Gastroesophageal sphincter (tissue), 4 donors: Measurements from ENCODE around the gene WDR6. TPM values are rescaled to one million over a fixed set of nuclear protein-coding genes. Genes with fewer than 3 reads are reported as not detected.

Experiments used
- ATAC-seq: fragments of 150-250 bp; one replicate; pipeline ENCODE4 v1.9.1; 2016; ENCODE audit warnings: mild to moderate bottlenecking, moderate library complexity
- H3K27ac ChIP-seq, 4 donors: fragments of 200-600 bp; sonication (generic) in 3 of 4; 1 replicate in 3 of 4; 2 replicates in 1 of 4; pipeline ENCODE4 v1.5.1; 2016 to 2019
- H3K27me3 ChIP-seq: fragments of 200-600 bp; sonication (generic); one replicate; pipeline ENCODE4 v1.5.1; 2019
- H3K36me3 ChIP-seq, 2 donors: fragments of 200-600 bp; sonication (generic); one replicate each; pipeline ENCODE4 v1.5.1; 2019; ENCODE audit warnings: control low read depth in 1 of 2
- H3K4me1 ChIP-seq, 3 donors: fragments of 200-600 bp; sonication (generic); 1 replicate in 2 of 3; 2 replicates in 1 of 3; pipeline ENCODE4 v1.5.1; 2016 to 2019; ENCODE audit warnings: control low read depth in 2 of 3
- H3K4me3 ChIP-seq, 2 donors: fragments of 200-600 bp; sonication (generic); one replicate each; pipeline ENCODE4 v1.5.1; 2019; ENCODE audit warnings: mild to moderate bottlenecking in 1 of 2, moderate library complexity in 1 of 2
- H3K9me3 ChIP-seq, 3 donors: fragments of 200-600 bp; sonication (generic); one replicate each; pipeline ENCODE4 v1.5.1; 2017 to 2019; ENCODE audit warnings: control low read depth in 2 of 3
- EP300 ChIP-seq: sonication (generic); formaldehyde crosslinking; IDR thresholded peaks from one replicate; pipeline ENCODE4 v1.6.1; 2017; ENCODE audit warnings: antibody characterized with exemption, mild to moderate bottlenecking
- POLR2A ChIP-seq, 2 donors: fragments of 450-650 bp; IDR thresholded peaks; one replicate each; pipeline ENCODE4 v1.6.1; 2017; ENCODE audit warnings: antibody characterized with exemption in 2 of 2, mild to moderate bottlenecking in 2 of 2, moderate library complexity in 1 of 2
- POLR2AphosphoS5 ChIP-seq: sonication (generic); formaldehyde crosslinking; IDR thresholded peaks from one replicate; pipeline ENCODE4 v1.6.1; 2017; ENCODE audit warnings: antibody characterized with exemption
- WGBS, 2 donors: methylation state at CpG; one replicate each; pipeline ENCODE4 v1.1.5; 2018; ENCODE audit warnings: low coverage in 1 of 2; 5-methylcytosine and 5-hydroxymethylcytosine counted together
- total RNA-seq, 4 donors: library from RNA; depleted of rRNA; stranded (reverse); fragments of >200 nt; gene quantifications; one replicate each; pipeline ENCODE4 v1.1.0, GENCODE V29; 2016
- TF ChIP-seq, protein P1 (sequence below), 4 experiments: fragments of 200-600 bp in 2 of 4; fragments of 450-650 bp in 2 of 4; sonication (generic) in 1 of 4; IDR thresholded peaks; one replicate each; pipeline ENCODE4 v1.5.1; 2017 to 2019; ENCODE audit warnings: antibody characterized with exemption in 4 of 4, mild to moderate bottlenecking in 2 of 4, moderate library complexity in 2 of 4

WDR6 gene
- total RNA-seq, 4 donors from 2014 or later, result 61.5 to 110 (median 99.0) TPM

DNA sequence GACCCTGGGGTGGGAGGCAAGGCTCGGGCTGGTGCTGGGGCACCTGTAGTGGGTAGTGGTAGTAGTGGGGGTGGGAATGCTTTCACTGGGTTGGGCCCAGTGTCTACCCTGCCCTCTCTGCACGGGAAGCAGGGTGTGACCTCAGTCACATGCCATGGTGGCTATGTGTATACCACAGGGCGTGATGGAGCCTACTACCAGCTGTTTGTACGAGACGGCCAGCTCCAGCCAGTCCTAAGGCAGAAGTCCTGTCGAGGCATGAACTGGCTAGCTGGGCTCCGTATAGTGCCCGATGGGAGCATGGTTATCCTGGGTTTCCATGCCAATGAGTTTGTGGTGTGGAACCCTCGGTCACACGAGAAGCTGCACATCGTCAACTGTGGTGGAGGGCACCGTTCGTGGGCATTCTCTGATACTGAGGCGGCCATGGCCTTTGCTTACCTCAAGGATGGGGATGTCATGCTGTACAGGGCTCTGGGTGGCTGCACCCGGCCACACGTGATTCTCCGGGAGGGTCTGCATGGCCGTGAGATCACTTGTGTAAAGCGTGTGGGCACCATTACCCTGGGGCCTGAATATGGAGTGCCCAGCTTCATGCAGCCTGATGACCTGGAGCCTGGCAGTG is 6.0 kb downstream of the WDR6 start:
- Histone ChIP-seq H3K9me3 (no peaks in the 10 kb centered on the region), H3K27me3 (no peaks in the 10 kb centered on the region), H3K27ac (peak overlapping the region in 1 of 4 donors; percentile 10), H3K4me1 (peaks cover 0 to 67% (median 14%) of the 10 kb centered on the region in 3 donors), H3K36me3 (peaks cover 0 to 67% of the 10 kb centered on the region in 2 donors), H3K4me3 (no peak overlapping the region)
- TF ChIP-seq POLR2AphosphoS5 (no peak), POLR2A (IDR thresholded peaks at IDR 0.05) (no peak), EP300 (no peak)
- TF ChIP-seq, protein P1, sequence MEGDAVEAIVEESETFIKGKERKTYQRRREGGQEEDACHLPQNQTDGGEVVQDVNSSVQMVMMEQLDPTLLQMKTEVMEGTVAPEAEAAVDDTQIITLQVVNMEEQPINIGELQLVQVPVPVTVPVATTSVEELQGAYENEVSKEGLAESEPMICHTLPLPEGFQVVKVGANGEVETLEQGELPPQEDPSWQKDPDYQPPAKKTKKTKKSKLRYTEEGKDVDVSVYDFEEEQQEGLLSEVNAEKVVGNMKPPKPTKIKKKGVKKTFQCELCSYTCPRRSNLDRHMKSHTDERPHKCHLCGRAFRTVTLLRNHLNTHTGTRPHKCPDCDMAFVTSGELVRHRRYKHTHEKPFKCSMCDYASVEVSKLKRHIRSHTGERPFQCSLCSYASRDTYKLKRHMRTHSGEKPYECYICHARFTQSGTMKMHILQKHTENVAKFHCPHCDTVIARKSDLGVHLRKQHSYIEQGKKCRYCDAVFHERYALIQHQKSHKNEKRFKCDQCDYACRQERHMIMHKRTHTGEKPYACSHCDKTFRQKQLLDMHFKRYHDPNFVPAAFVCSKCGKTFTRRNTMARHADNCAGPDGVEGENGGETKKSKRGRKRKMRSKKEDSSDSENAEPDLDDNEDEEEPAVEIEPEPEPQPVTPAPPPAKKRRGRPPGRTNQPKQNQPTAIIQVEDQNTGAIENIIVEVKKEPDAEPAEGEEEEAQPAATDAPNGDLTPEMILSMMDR (IDR thresholded peaks at IDR 0.05), result no peak
- 67 to 71% methylated on average over 6 to 8 of the region's 19 CpGs for WGBS, 2 donors
- no peak for ATAC-seq

DNA sequence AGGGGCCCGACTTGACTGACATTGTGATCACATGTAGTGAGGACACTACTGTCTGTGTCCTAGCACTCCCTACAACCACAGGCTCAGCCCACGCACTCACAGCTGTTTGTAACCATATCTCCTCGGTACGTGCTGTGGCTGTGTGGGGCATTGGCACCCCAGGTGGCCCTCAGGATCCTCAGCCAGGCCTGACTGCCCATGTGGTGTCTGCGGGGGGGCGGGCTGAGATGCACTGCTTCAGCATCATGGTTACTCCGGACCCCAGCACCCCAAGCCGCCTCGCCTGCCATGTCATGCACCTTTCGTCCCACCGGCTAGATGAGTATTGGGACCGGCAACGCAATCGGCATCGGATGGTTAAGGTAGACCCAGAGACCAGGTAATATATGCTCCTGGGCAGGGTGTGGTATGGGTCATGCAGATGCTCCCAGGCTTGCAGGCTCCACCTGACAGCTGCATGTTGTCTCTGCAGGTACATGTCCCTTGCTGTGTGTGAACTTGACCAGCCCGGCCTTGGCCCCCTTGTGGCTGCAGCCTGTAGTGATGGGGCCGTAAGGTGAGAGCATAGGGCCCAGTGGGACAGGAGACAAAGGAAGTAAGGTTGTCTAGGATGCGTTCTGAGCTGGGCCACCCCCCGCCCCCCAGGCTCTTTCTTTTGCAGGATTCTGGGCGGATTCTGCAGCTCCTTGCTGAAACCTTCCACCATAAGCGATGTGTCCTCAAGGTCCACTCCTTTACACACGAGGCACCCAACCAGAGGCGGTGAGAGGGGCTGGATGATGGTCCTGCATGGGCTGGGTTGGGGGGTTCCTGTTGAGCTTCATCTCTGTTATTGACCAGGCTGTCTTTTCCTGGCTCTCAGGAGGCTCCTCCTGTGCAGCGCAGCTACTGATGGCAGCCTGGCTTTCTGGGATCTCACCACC is 6.8 kb downstream of the WDR6 start:
- 90 to 93% methylated on average over 5 to 6 of the region's 24 CpGs for WGBS, 2 donors
- TF ChIP-seq, protein P1 (IDR thresholded peaks at IDR 0.05), result peak in 3 of 4 experiments; percentile 43 to 61 (median 46)
- TF ChIP-seq EP300, result no peak
- no peaks in the 10 kb centered on the region for H3K27me3 ChIP-seq
- H3K36me3 ChIP-seq, result peaks cover 0 to 67% of the 10 kb centered on the region in 2 donors
- ATAC-seq, result no peak
- no peak overlapping the region for H3K27ac ChIP-seq
- no peak overlapping the region for H3K4me3 ChIP-seq
- H3K9me3 ChIP-seq, result no peaks in the 10 kb centered on the region
- H3K4me1 ChIP-seq, result peaks cover 0 to 64% (median 11%) of the 10 kb centered on the region in 3 donors

DNA sequence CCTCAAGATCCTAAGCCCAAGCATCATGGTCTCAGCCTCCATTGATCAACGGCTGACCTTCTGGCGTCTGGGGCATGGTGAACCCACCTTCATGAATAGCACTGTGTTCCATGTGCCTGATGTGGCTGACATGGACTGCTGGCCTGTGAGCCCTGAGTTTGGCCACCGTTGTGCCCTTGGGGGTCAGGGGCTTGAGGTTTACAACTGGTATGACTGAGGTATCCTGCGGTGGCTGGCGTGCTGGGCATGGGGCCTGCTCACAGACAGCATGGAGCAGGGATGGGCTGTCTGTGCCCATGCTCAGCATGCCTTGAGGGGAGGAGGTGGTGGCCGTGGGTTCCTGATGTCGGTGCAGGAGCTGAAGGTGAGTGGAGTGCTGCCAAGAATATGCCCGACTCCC is 7.9 kb downstream of the WDR6 start:
- H3K9me3 ChIP-seq, result no peaks in the 10 kb centered on the region
- TF ChIP-seq POLR2A (IDR thresholded peaks at IDR 0.05) (no peak), EP300 (no peak), POLR2AphosphoS5 (no peak)
- TF ChIP-seq, protein P1 (IDR thresholded peaks at IDR 0.05), result no peak
- peaks cover 0 to 64% (median 16%) of the 10 kb centered on the region in 3 donors for H3K4me1 ChIP-seq
- no peak overlapping the region for H3K4me3 ChIP-seq
- ATAC-seq, result no peak
- WGBS, 2 donors, result 60% methylated on average over 1 of the region's 8 CpGs; no CpG with 5 or more reads in 1 of the 2 donors
- H3K27ac ChIP-seq, result no peak overlapping the region
- H3K27me3 ChIP-seq, result no peaks in the 10 kb centered on the region
- peaks cover 0 to 58% of the 10 kb centered on the region in 2 donors for H3K36me3 ChIP-seq

DNA sequence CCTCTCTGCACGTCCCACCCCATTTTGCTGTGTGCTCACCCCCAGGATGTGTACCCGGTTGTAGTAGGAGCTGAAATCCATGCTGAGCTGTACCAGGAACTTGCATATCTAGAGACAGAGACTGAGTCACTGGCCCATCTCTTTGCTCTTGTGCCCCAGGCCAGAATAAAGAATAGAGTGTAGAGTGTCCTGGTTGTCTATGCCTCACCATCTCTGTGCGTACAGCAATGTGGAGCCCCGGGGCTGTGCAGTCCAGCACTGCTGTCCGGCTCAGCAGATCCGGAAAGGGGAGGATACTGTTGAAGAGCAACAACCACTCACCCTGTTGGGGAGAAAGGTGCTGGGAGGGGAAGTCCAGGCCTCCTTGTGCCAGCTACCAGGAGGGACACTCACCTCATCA is 8.6 kb downstream of the WDR6 start:
- H3K27ac ChIP-seq, result no peak overlapping the region
- peaks cover 0 to 65% (median 22%) of the 10 kb centered on the region in 3 donors for H3K4me1 ChIP-seq
- H3K27me3 ChIP-seq, result no peaks in the 10 kb centered on the region
- ATAC-seq, result no peak
- 20 to 70% methylated on average over 1 to 2 of the region's 6 CpGs for WGBS, 2 donors
- no peak overlapping the region for H3K4me3 ChIP-seq
- H3K36me3 ChIP-seq, result peaks cover 0 to 58% of the 10 kb centered on the region in 2 donors
- no peaks in the 10 kb centered on the region for H3K9me3 ChIP-seq
- TF ChIP-seq POLR2AphosphoS5, result no peak
- no peak for TF ChIP-seq EP300
- no peak for TF ChIP-seq POLR2A (IDR thresholded peaks at IDR 0.05)
- TF ChIP-seq, protein P1 (IDR thresholded peaks at IDR 0.05), result no peak
